Stomach (tissue), 4 donors: ENCODE results near the gene ADARB2.

ENCODE experiments used
- POLR2A ChIP-seq, 4 donors: fragments of 450-650 bp; IDR thresholded peaks; one replicate each; pipeline ENCODE4 v1.6.1; 2016; ENCODE audit warnings: antibody characterized with exemption in 4 of 4, control low read depth in 2 of 4, mild to moderate bottlenecking in 1 of 4, moderate library complexity in 1 of 4
- TF ChIP-seq, protein P1 (sequence below), 7 experiments: fragments of 450-650 bp in 4 of 7; fragments of 200-600 bp in 3 of 7; sonication (generic) in 3 of 7; IDR thresholded peaks; one replicate each; pipeline ENCODE4 v1.5.1; 2016 to 2019; ENCODE audit warnings: antibody characterized with exemption in 7 of 7, control low read depth in 2 of 7, mild to moderate bottlenecking in 1 of 7

DNA sequence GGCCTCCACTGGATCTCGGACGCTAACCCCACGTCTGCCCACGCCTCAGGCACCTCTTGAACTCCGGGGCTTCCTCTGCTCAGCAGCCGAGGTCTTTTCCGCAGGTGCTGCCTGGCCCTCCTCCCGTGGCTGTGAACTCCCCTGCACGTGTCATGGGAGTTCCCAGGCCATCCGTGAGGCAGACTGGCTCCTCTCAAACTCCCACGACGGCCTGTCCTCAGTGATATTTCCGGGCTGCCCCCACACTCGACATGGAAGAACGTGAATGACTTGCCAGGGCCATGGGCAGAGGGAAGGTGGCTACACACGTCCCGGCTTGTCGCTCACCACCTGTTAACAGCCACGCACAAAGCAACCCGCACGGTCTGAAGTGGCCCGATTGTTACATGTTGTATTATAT is 110.9 kb downstream of the ADARB2 start:
- TF ChIP-seq, protein P1, sequence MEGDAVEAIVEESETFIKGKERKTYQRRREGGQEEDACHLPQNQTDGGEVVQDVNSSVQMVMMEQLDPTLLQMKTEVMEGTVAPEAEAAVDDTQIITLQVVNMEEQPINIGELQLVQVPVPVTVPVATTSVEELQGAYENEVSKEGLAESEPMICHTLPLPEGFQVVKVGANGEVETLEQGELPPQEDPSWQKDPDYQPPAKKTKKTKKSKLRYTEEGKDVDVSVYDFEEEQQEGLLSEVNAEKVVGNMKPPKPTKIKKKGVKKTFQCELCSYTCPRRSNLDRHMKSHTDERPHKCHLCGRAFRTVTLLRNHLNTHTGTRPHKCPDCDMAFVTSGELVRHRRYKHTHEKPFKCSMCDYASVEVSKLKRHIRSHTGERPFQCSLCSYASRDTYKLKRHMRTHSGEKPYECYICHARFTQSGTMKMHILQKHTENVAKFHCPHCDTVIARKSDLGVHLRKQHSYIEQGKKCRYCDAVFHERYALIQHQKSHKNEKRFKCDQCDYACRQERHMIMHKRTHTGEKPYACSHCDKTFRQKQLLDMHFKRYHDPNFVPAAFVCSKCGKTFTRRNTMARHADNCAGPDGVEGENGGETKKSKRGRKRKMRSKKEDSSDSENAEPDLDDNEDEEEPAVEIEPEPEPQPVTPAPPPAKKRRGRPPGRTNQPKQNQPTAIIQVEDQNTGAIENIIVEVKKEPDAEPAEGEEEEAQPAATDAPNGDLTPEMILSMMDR (IDR thresholded peaks at IDR 0.05) = no peak
- no peak for TF ChIP-seq POLR2A (IDR thresholded peaks at IDR 0.05)
